Karpas-422 (cell line): Measurements from ENCODE around the gene SEL1L3. TPM values are rescaled to one million over a fixed set of nuclear protein-coding genes. Genes with fewer than 3 reads are reported as not detected.

Experiments used
- DNase-seq: peaks from one replicate; pipeline ENCODE4 v3.0.0-alpha.2; 2015
- H2AFZ ChIP-seq: fragments of 200-600 bp; sonication (generic); 2 replicates; pipeline ENCODE4 v1.6.1; 2014; ENCODE audit warnings: antibody characterized with exemption, low read length, mixed read lengths
- H3K27ac ChIP-seq: fragments of 200-600 bp; sonication (generic); 2 replicates; pipeline ENCODE4 v1.5.1; 2014; ENCODE audit warnings: mild to moderate bottlenecking, low read length, moderate library complexity
- H3K27me3 ChIP-seq: fragments of 200-600 bp; sonication (generic); 2 replicates; pipeline ENCODE4 v1.6.1; 2014; ENCODE audit warnings: low read length, mixed read lengths
- H3K36me3 ChIP-seq: fragments of 200-600 bp; sonication (generic); 2 replicates; pipeline ENCODE4 v1.6.1; 2014; ENCODE audit warnings: low read length, mixed read lengths; ENCODE audit not compliant: insufficient read depth
- H3K4me1 ChIP-seq: fragments of 200-600 bp; sonication (generic); 2 replicates; pipeline ENCODE4 v1.6.1; 2014; ENCODE audit warnings: mild to moderate bottlenecking, low read length, mixed read lengths
- H3K4me2 ChIP-seq: fragments of 200-600 bp; sonication (generic); 2 replicates; pipeline ENCODE4 v1.6.1; 2014; ENCODE audit warnings: low read length, low read depth, mild to moderate bottlenecking; ENCODE audit not compliant: poor library complexity, severe bottlenecking
- H3K4me3 ChIP-seq: fragments of 200-600 bp; sonication (generic); 2 replicates; pipeline ENCODE4 v1.5.1; 2014; ENCODE audit warnings: mild to moderate bottlenecking, antibody characterized with exemption, low read length, mixed read lengths
- H3K79me2 ChIP-seq: fragments of 200-600 bp; sonication (generic); 2 replicates; pipeline ENCODE4 v1.6.1; 2014; ENCODE audit warnings: mild to moderate bottlenecking, low read length, mixed read lengths
- H3K9ac ChIP-seq: fragments of 200-600 bp; sonication (generic); 2 replicates; pipeline ENCODE4 v1.6.0; 2014; ENCODE audit warnings: low read length
- H3K9me2 ChIP-seq: fragments of 200-600 bp; sonication (generic), shearing (Covaris generic); replicated peaks from 2 replicates; pipeline ENCODE4 v1.6.0; 2014; ENCODE audit warnings: mild to moderate bottlenecking, low read length, moderate library complexity; ENCODE audit not compliant: insufficient read depth
- H3K9me3 ChIP-seq: fragments of 300-700, 200-600 bp; sonication (generic); 2 replicates; pipeline ENCODE4 v1.6.1; 2014; ENCODE audit warnings: low read length, mixed read lengths
- H4K20me1 ChIP-seq: fragments of 200-600 bp; sonication (generic); 2 replicates; pipeline ENCODE4 v1.6.1; 2014; ENCODE audit warnings: mild to moderate bottlenecking, antibody characterized with exemption, low read length, low read depth; ENCODE audit not compliant: insufficient read depth
- total RNA-seq: library from RNA; depleted of rRNA; stranded (reverse); fragments of >200 nt; shearing (Covaris generic); gene quantifications from 2 replicates; pipeline ENCODE4 v1.2.3, GENCODE V29; 2014; ENCODE audit warnings: low replicate concordance

SEL1L3 gene
- total RNA-seq, 1 experiment from 2014 or later: 271 TPM

DNA sequence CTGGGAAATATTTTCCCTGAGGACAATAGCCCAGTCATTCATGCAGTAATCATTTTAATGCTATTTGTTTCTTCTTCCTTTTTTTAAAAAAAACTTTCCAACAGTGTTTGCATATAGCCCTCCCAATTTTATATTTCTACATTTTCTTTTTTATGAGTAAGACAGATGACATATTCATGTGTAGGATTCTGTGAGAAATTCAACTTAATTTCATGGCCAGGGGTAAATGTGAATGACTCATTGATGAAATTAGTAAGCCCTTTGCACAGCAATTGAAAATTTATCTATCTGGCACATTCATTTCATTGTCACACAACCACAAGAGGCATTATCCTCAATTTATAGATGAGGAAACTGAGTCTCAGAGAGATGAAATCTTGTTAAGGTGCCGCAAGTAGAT, 37.5 kb upstream of the SEL1L3 start:
- Histone ChIP-seq H3K27me3 (no peaks in the 10 kb centered on the region), H3K9me2 (no peaks in the 10 kb centered on the region), H3K4me3 (no peak overlapping the region), H2AFZ (no peak overlapping the region), H3K9me3 (no peaks in the 10 kb centered on the region), H4K20me1 (no peaks in the 10 kb centered on the region), H3K9ac (no peak overlapping the region), H3K79me2 (no peaks in the 10 kb centered on the region), H3K4me1 (peaks cover 38% of the 10 kb centered on the region), H3K27ac (no peak overlapping the region), H3K36me3 (no peaks in the 10 kb centered on the region; the same call in 1 of the 2 replicates), H3K4me2 (peak overlapping the region; percentile 38)
- no peak for DNase-seq

DNA sequence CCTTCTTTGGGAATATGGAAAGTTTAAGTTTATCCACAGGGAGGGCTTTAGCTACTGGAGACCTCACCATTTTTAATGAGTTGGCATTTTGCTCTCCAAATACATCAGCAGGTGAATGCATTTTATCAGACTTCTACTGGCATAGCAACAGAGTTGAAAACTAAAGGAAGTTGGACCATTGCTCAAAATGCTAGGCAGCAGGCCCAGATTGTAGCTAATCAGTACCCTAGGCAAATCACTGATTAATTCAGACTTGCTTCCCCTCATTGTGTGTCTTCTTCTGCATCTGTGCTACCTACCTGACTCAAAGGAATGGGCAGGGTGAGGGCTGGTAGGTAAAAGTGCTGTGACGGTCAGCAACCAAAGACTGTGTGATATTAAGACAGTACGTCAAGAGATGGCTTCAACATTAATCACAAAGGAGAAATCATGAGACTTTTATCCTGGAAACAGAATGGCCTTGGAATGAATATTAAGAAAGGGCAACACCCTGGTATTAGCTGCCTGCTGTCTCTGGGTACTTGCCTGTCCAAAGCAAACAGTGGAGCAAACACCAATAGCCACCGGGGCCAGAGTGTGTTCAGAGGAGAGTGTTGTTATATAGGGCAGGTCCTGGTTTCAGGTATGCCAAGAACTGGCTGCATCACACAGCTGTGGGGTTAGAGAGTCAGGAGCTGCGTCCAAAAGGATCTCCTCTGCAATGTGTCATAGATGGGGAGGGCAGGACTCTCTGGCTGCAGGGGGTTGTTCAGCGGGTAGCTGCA, 34.2 kb upstream of the SEL1L3 start:
- H3K9me3 ChIP-seq: no peaks in the 10 kb centered on the region
- no peak overlapping the region for H2AFZ ChIP-seq
- no peaks in the 10 kb centered on the region for H3K79me2 ChIP-seq
- no peak overlapping the region for H3K9ac ChIP-seq
- no peaks in the 10 kb centered on the region for H3K27me3 ChIP-seq
- H3K36me3 ChIP-seq: no peaks in the 10 kb centered on the region; the same call in 1 of the 2 replicates
- no peak overlapping the region for H3K4me2 ChIP-seq
- H3K4me1 ChIP-seq: peaks cover 23% of the 10 kb centered on the region
- no peak overlapping the region for H3K27ac ChIP-seq
- H3K4me3 ChIP-seq: no peak overlapping the region
- no peaks in the 10 kb centered on the region for H4K20me1 ChIP-seq
- H3K9me2 ChIP-seq: no peaks in the 10 kb centered on the region
- DNase-seq: no peak

DNA sequence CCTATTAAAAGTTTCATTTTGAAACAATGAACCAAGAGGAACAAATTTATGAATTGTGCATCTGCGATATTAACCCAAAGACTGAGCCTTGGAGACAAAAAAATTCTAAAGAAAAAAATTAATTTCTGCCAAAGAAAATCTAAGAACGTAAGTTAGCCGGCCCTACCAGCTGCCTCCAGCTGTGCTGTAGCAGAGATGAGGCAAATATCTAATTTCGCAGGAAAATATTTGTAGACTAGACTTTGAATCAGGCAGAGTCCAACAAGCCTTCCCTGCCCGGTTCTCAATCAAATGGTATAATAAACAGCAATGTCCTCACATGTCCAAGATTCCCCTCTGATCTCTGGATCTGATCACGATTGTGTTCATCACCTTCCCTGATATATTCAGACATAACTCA, 30.0 kb upstream of the SEL1L3 start:
- no peak overlapping the region for H3K9ac ChIP-seq
- no peak overlapping the region for H3K27ac ChIP-seq
- DNase-seq: no peak
- H3K4me1 ChIP-seq: peaks cover 8% of the 10 kb centered on the region
- no peaks in the 10 kb centered on the region for H3K27me3 ChIP-seq
- H2AFZ ChIP-seq: no peak overlapping the region
- H3K9me3 ChIP-seq: no peaks in the 10 kb centered on the region
- H4K20me1 ChIP-seq: no peaks in the 10 kb centered on the region
- H3K79me2 ChIP-seq: no peaks in the 10 kb centered on the region
- no peak overlapping the region for H3K4me2 ChIP-seq
- no peak overlapping the region for H3K4me3 ChIP-seq
- no peaks in the 10 kb centered on the region for H3K9me2 ChIP-seq
- no peaks in the 10 kb centered on the region for H3K36me3 ChIP-seq

DNA sequence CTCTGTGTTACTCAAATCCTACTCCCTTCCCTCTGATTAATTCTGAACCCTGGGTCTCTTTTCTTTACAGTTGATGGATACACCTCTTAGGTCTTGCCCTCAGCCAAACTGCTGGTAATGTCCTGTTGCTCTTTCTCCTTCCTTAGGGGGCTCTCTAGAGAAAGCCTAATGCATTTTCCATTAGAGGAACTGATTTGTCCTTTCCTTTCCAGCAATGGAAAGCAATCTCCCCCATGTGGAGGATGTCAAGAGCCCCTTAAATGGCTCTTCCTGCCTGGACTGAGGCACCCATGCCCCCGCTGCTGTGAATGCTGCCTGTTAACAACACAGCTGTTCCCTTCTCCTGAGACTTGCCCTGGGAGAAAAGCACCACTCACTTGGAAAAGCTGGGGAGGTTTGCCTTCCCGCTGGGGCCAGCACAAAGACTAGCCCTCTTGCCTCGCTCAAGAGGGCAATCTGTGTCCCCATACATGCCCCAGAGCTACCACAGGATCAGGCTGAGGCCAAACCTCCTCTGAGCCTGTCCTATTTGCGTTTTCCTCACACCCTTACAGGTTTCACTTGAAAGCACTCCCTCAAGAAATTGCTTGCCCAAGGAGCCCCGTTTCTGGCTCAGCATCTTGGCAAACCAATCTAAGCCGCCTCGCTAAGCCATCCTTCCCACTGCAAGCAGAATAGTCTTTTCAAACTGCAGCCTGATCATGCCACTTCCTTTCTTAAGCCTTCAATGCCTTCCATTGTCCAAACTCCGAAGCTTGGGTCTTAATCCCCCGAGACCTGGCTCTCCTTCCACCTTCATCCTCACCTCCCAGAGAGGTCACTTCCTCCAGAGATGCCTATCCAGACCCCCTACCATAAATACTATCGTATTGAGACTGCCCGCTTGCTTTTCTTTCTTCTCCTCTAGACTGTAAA, 28.0 kb upstream of the SEL1L3 start:
- Histone ChIP-seq H3K4me1 (no peaks in the 10 kb centered on the region), H3K4me2 (no peak overlapping the region), H3K9me3 (no peaks in the 10 kb centered on the region), H4K20me1 (no peaks in the 10 kb centered on the region), H3K27ac (no peak overlapping the region), H2AFZ (no peak overlapping the region), H3K9ac (no peak overlapping the region), H3K27me3 (no peaks in the 10 kb centered on the region), H3K9me2 (no peaks in the 10 kb centered on the region), H3K36me3 (no peaks in the 10 kb centered on the region), H3K79me2 (no peaks in the 10 kb centered on the region), H3K4me3 (no peak overlapping the region)
- DNase-seq: no peak

DNA sequence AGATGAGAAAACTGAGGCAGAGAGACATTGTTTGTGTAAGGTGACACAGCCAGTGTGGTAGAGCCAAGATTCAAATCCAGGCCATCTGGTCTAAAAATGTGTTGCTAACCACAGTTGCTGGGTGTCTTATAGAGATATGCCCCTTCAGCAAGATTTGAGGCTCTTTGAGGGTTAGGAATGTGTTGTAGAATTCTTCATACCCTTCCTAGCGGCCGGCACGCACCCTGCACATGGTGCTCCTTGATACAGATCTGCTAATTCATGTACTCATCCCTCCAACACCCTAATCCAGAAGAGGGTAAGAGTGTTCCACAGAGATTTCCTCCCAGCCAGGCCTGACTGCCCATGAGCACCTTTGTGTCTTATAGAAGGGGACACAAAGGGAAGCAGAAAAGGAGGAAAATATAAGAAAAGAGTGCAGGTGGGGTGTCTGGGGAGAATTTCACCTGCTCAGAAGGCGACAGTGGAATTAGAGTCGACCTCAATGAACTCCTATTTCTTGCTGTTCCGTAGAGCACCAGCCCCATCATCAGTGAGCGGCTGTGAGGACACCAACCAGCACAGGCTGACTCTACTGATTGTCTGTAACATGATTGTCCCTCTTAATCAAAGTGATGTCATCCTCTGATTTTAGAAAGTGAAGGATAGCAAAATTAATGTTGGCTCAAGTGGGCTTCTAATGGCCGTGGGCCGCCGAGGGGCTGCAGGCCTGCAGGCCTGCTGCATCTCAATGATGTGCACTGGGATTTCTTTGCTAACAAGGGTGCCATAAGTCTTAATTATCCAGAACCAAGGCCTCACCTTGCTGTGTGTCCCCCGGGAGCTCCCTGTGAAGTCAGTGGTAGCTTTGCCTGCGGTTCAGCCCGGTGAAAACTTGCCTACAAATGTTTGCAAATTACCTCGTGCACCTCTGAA, 27.1 kb upstream of the SEL1L3 start:
- H3K4me2 ChIP-seq: no peak overlapping the region
- no peak overlapping the region for H2AFZ ChIP-seq
- peaks cover under 1% of the 10 kb centered on the region for H3K4me1 ChIP-seq
- no peaks in the 10 kb centered on the region for H3K9me3 ChIP-seq
- H3K27me3 ChIP-seq: no peaks in the 10 kb centered on the region
- no peaks in the 10 kb centered on the region for H3K9me2 ChIP-seq
- H3K4me3 ChIP-seq: no peak overlapping the region
- no peaks in the 10 kb centered on the region for H3K79me2 ChIP-seq
- DNase-seq: no peak
- no peak overlapping the region for H3K9ac ChIP-seq
- no peaks in the 10 kb centered on the region for H4K20me1 ChIP-seq
- no peaks in the 10 kb centered on the region for H3K36me3 ChIP-seq
- H3K27ac ChIP-seq: no peak overlapping the region

DNA sequence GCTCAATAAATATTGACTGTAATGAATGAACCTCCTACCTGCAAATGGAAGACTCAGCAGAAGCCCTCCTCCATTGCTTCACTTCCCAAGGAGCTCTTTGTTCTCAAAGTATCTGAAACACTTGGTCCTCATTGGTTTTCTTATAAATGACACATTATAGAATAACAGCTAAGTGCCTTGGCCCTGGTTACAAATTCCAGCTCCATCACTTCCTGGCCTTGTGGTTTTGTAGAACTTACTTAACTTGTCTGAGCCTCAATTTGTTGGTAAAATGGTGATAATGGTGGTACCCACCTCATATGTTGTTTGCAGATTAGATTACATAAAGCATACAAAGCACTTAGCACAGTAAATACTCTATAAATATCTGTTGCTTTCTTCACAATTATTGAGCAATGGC, 26.0 kb upstream of the SEL1L3 start:
- Histone ChIP-seq H3K9me3 (no peaks in the 10 kb centered on the region), H3K4me2 (no peak overlapping the region), H3K4me1 (peaks cover 11% of the 10 kb centered on the region), H3K4me3 (no peak overlapping the region), H3K9ac (no peak overlapping the region), H4K20me1 (no peaks in the 10 kb centered on the region), H2AFZ (no peak overlapping the region), H3K27me3 (no peaks in the 10 kb centered on the region), H3K36me3 (no peaks in the 10 kb centered on the region), H3K79me2 (no peaks in the 10 kb centered on the region), H3K9me2 (no peaks in the 10 kb centered on the region), H3K27ac (no peak overlapping the region)
- DNase-seq: no peak

DNA sequence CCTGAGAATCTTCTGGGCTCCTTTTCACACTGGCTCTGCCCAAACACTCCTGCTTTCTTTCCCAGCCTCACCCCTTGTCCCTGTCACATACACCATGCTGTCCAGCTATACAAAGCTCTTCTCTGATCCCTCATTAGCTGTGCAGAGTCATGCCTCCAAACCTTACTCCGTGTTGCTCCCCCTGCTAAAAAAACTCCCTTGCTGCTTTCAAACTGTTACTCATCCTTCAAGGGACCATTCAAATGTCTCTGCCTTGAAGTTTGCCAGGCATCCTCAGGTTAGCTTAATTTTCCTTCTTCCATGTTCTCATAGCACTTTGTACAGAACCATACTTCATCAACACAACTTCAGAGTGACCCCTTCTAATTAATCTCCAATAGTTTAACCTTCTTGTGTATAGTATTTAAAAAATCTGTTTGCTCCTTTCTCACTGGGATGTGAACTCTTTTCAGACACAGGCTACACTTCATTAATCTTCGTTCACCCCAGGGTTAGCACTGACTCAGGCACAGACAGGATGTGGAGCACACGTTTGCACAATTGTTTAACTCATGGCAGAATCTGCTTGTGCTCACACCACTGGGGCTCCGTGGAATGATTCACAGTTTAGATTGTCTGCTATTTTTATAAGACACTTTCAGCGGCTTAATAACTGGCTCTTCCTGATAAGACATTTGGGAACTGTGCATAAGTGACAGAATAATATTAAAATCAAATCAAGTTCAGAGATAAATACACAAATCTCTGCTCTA, 21.4 kb upstream of the SEL1L3 start:
- H3K4me2 ChIP-seq: no peak overlapping the region

More for the DNA sequence above, 21.4 kb upstream of the SEL1L3 start:
- Histone ChIP-seq H3K27me3 (no peaks in the 10 kb centered on the region), H3K27ac (no peak overlapping the region), H2AFZ (no peak overlapping the region), H3K4me3 (no peak overlapping the region), H3K9me3 (no peaks in the 10 kb centered on the region), H4K20me1 (no peaks in the 10 kb centered on the region), H3K9ac (no peak overlapping the region), H3K79me2 (no peaks in the 10 kb centered on the region), H3K4me1 (peaks cover 40% of the 10 kb centered on the region), H3K9me2 (no peaks in the 10 kb centered on the region), H3K36me3 (no peaks in the 10 kb centered on the region)
- peak; percentile 60 for DNase-seq
